ENCODE results near the gene USP28.

DNA sequence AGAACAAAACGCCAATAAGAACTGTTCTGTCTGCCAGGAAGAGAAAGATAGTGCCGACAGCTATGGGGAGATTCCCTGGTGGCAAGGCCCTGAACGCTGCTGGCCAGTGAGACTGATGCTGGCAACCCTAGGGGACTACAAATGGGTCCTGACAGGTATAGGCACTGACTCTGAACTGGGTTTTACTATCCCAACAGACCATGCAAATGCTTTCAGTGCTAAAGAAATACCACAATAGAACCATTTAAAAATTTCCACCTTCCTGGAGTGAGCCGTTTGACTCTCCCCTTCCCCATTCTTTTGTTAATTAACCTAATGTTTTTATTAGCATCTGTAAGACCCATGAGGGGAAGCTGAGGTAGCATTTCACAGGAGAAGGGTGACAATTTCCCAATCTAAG, 25.7 kb downstream of the USP28 start:
- TF ChIP-seq, protein P1, sequence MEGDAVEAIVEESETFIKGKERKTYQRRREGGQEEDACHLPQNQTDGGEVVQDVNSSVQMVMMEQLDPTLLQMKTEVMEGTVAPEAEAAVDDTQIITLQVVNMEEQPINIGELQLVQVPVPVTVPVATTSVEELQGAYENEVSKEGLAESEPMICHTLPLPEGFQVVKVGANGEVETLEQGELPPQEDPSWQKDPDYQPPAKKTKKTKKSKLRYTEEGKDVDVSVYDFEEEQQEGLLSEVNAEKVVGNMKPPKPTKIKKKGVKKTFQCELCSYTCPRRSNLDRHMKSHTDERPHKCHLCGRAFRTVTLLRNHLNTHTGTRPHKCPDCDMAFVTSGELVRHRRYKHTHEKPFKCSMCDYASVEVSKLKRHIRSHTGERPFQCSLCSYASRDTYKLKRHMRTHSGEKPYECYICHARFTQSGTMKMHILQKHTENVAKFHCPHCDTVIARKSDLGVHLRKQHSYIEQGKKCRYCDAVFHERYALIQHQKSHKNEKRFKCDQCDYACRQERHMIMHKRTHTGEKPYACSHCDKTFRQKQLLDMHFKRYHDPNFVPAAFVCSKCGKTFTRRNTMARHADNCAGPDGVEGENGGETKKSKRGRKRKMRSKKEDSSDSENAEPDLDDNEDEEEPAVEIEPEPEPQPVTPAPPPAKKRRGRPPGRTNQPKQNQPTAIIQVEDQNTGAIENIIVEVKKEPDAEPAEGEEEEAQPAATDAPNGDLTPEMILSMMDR (tag by site-specific recombination; IDR thresholded peaks at IDR 0.05) = no peak
- TF ChIP-seq ZNF174 (tag by site-specific recombination; IDR thresholded peaks at IDR 0.05) (no peak), ZNF792 (tag by site-specific recombination; IDR thresholded peaks at IDR 0.05) (no peak), ZNF830 (tag by site-specific recombination; IDR thresholded peaks at IDR 0.05; ENCODE audit: low read depth) (no peak), TCF7L2 (IDR thresholded peaks at IDR 0.05; ENCODE audit: borderline replicate concordance, low read depth, low read length) (no peak), SP2 (tag by site-specific recombination; IDR thresholded peaks at IDR 0.05) (no peak), ZNF37A (tag by site-specific recombination; IDR thresholded peaks at IDR 0.05) (no peak), ZNF157 (tag by site-specific recombination; IDR thresholded peaks at IDR 0.05) (no peak), ZNF248 (tag by site-specific recombination; IDR thresholded peaks at IDR 0.05) (no peak), ZNF311 (tag by site-specific recombination; IDR thresholded peaks at IDR 0.05; ENCODE audit: borderline replicate concordance) (no peak), ZNF610 (tag by site-specific recombination; IDR thresholded peaks at IDR 0.05; ENCODE audit: borderline replicate concordance) (no peak)
- TF ChIP-seq, protein P2, sequence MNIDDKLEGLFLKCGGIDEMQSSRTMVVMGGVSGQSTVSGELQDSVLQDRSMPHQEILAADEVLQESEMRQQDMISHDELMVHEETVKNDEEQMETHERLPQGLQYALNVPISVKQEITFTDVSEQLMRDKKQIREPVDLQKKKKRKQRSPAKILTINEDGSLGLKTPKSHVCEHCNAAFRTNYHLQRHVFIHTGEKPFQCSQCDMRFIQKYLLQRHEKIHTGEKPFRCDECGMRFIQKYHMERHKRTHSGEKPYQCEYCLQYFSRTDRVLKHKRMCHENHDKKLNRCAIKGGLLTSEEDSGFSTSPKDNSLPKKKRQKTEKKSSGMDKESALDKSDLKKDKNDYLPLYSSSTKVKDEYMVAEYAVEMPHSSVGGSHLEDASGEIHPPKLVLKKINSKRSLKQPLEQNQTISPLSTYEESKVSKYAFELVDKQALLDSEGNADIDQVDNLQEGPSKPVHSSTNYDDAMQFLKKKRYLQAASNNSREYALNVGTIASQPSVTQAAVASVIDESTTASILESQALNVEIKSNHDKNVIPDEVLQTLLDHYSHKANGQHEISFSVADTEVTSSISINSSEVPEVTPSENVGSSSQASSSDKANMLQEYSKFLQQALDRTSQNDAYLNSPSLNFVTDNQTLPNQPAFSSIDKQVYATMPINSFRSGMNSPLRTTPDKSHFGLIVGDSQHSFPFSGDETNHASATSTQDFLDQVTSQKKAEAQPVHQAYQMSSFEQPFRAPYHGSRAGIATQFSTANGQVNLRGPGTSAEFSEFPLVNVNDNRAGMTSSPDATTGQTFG (tag by site-specific recombination; IDR thresholded peaks at IDR 0.05; ENCODE audit: borderline replicate concordance) = no peak
- TF ChIP-seq, protein P3, sequence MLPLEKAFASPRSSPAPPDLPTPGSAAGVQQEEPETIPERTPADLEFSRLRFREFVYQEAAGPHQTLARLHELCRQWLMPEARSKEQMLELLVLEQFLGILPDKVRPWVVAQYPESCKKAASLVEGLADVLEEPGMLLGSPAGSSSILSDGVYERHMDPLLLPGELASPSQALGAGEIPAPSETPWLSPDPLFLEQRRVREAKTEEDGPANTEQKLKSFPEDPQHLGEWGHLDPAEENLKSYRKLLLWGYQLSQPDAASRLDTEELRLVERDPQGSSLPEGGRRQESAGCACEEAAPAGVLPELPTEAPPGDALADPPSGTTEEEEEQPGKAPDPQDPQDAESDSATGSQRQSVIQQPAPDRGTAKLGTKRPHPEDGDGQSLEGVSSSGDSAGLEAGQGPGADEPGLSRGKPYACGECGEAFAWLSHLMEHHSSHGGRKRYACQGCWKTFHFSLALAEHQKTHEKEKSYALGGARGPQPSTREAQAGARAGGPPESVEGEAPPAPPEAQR (tag by site-specific recombination; IDR thresholded peaks at IDR 0.05) = no peak
- TF ChIP-seq, protein P4, sequence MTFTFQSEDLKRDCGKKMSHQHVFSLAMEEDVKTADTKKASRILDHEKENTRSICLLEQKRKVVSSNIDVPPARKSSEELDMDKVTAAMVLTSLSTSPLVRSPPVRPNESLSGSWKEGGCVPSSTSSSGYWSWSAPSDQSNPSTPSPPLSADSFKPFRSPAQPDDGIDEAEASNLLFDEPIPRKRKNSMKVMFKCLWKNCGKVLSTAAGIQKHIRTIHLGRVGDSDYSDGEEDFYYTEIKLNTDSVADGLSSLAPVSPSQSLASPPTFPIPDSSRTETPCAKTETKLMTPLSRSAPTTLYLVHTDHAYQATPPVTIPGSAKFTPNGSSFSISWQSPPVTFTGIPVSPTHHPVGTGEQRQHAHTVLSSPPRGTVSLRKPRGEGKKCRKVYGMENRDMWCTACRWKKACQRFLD (tag by site-specific recombination; IDR thresholded peaks at IDR 0.05) = no peak
